ENCODE measurements around the gene SYNDIG1.

- no peak for TF ChIP-seq POLR2A (IDR thresholded peaks at IDR 0.05)
- no peak for TF ChIP-seq CTCF (IDR thresholded peaks at IDR 0.05)
These were observed 96.5 kb downstream of the SYNDIG1 start for GRCh38 chr20:24565835-24566351.
